GM23338 (cell line): ENCODE data around the gene GPHA2. TPM values are rescaled to one million over a fixed set of nuclear protein-coding genes. Genes with fewer than 3 reads are reported as not detected.

Experiments used
- ATAC-seq: fragments of 200-7000 bp; cut with Tn5 transposase; 3 replicates; pipeline ENCODE4 v1.9.1; 2020
- DNase-seq: peaks from one replicate; pipeline ENCODE4 v3.0.0-alpha.2; 2015; ENCODE audit warnings: low spot score
- H2AFZ ChIP-seq: fragments of 200-600 bp; sonication (generic); 2 replicates; pipeline ENCODE4 v1.8.0; 2016; ENCODE audit warnings: antibody characterized with exemption, mild to moderate bottlenecking, moderate library complexity
- H3F3A ChIP-seq: fragments of 200-600 bp; sonication (generic); replicated peaks from 2 replicates; pipeline ENCODE4 v1.8.0; 2017; ENCODE audit warnings: antibody characterized with exemption, mixed run types, low read depth
- H3K27ac ChIP-seq: fragments of 200-600 bp; sonication (generic); 2 replicates; pipeline ENCODE4 v1.6.1; 2016; ENCODE audit warnings: low read depth
- H3K27me3 ChIP-seq: fragments of 200-600 bp; sonication (generic); 2 replicates; pipeline ENCODE4 v1.8.0; 2016; ENCODE audit warnings: mild to moderate bottlenecking, mixed run types, moderate library complexity; ENCODE audit not compliant: insufficient read depth
- H3K36me3 ChIP-seq: fragments of 200-600 bp; sonication (generic); 2 replicates; pipeline ENCODE4 v1.8.0; 2016; ENCODE audit warnings: mild to moderate bottlenecking; ENCODE audit not compliant: insufficient read depth
- H3K4me1 ChIP-seq: fragments of 200-600 bp; sonication (generic); 2 replicates; pipeline ENCODE4 v1.8.0; 2016; ENCODE audit warnings: mild to moderate bottlenecking, moderate library complexity; ENCODE audit not compliant: insufficient read depth
- H3K4me2 ChIP-seq: fragments of 200-600 bp; sonication (generic); 2 replicates; pipeline ENCODE4 v1.7.1; 2017; ENCODE audit warnings: mixed run types
- H3K4me3 ChIP-seq: fragments of 200-600 bp; sonication (generic); 2 replicates; pipeline ENCODE4 v1.6.1; 2016; ENCODE audit warnings: mixed run types
- H3K79me2 ChIP-seq: fragments of 200-600 bp; sonication (generic); replicated peaks from 2 replicates; pipeline ENCODE4 v1.8.0; 2017; ENCODE audit warnings: mild to moderate bottlenecking; ENCODE audit not compliant: insufficient read depth
- H3K9me2 ChIP-seq: fragments of 200-600 bp; sonication (generic); 2 replicates; pipeline ENCODE4 v1.8.0; 2017; ENCODE audit not compliant: insufficient read depth
- H4K20me1 ChIP-seq: fragments of 200-600 bp; sonication (generic); replicated peaks from 2 replicates; pipeline ENCODE4 v1.8.0; 2017; ENCODE audit warnings: mild to moderate bottlenecking; ENCODE audit not compliant: insufficient read depth
- H3K27ac Mint-ChIP-seq: 2 replicates; pipeline ENCODE4 v1.8.0; 2020; ENCODE audit warnings: inconsistent platforms, mild to moderate bottlenecking, moderate library complexity, mixed read lengths
- H3K27me3 Mint-ChIP-seq: 3 replicates; pipeline ENCODE4 v1.8.0; 2022; ENCODE audit warnings: low read depth, mild to moderate bottlenecking, moderate library complexity, mixed read lengths, inconsistent platforms; ENCODE audit not compliant: insufficient read depth, poor library complexity
- H3K36me3 Mint-ChIP-seq: 3 replicates; pipeline ENCODE4 v1.8.0; 2021; ENCODE audit warnings: low read depth, mild to moderate bottlenecking, inconsistent platforms, moderate library complexity, mixed read lengths
- H3K4me1 Mint-ChIP-seq: 3 replicates; pipeline ENCODE4 v1.8.0; 2020; ENCODE audit warnings: mild to moderate bottlenecking, inconsistent platforms, mixed read lengths
- H3K4me3 Mint-ChIP-seq: 3 replicates; pipeline ENCODE4 v1.8.0; 2021; ENCODE audit warnings: moderate library complexity, mild to moderate bottlenecking, inconsistent platforms, mixed read lengths
- H3K9me3 Mint-ChIP-seq: 3 replicates; pipeline ENCODE4 v1.8.0; 2020; ENCODE audit warnings: moderate library complexity, mild to moderate bottlenecking, inconsistent platforms, mixed read lengths
- CREB1 ChIP-seq: fragments of 250-450 bp; sonication (Bioruptor Pico); IDR thresholded peaks from 2 replicates; pipeline ENCODE4 v1.5.0; 2020; ENCODE audit warnings: low read depth, mild to moderate bottlenecking, moderate library complexity
- CTCF ChIP-seq, 2 experiments: fragments of 200-600 bp in 1 of 2; sonication (generic) in 1 of 2; conservative IDR thresholded peaks; 2 replicates each; pipeline versions ENCODE4 v1.5.1 to v1.6.1; 2016 to 2017; ENCODE audit warnings: antibody characterized with exemption in 2 of 2, low read depth in 2 of 2, mild to moderate bottlenecking in 2 of 2, moderate library complexity in 1 of 2
- EZH2 ChIP-seq: fragments of 200-600 bp; sonication (generic); IDR thresholded peaks from one replicate; pipeline ENCODE4 v1.8.0; 2017; ENCODE audit warnings: antibody characterized with exemption, mild to moderate bottlenecking, low read depth; ENCODE audit not compliant: unreplicated experiment
- EZH2phosphoT487 ChIP-seq: fragments of 200-600 bp; sonication (generic); IDR thresholded peaks from one replicate; pipeline ENCODE4 v1.8.1; 2018; ENCODE audit warnings: antibody characterized with exemption; ENCODE audit not compliant: unreplicated experiment
- JUNB ChIP-seq: IDR thresholded peaks from one replicate; pipeline ENCODE4 v1.6.1; 2016; ENCODE audit warnings: antibody characterized with exemption; ENCODE audit not compliant: unreplicated experiment
- NANOG ChIP-seq: IDR thresholded peaks from 2 replicates; pipeline ENCODE4 v1.6.1; 2016; ENCODE audit warnings: antibody characterized with exemption, borderline replicate concordance
- POLR2AphosphoS5 ChIP-seq: IDR thresholded peaks from 2 replicates; pipeline ENCODE4 v1.6.1; 2016; ENCODE audit warnings: antibody characterized with exemption, low read depth
- STAT1 ChIP-seq: IDR thresholded peaks from one replicate; pipeline ENCODE4 v1.6.1; 2016; ENCODE audit warnings: antibody characterized with exemption; ENCODE audit not compliant: unreplicated experiment
- ZNF114 ChIP-seq: fragments of 250-450 bp; sonication (Bioruptor Pico); IDR thresholded peaks from 2 replicates; pipeline ENCODE4 v1.5.0; 2020; ENCODE audit warnings: mild to moderate bottlenecking, moderate library complexity
- ZNF331 ChIP-seq: fragments of 250-450 bp; sonication (Bioruptor Pico); IDR thresholded peaks from 2 replicates; pipeline ENCODE4 v1.5.0; 2020; ENCODE audit warnings: low read depth, mild to moderate bottlenecking, moderate library complexity
- ZNF462 ChIP-seq: fragments of 250-450 bp; sonication (Bioruptor Pico); IDR thresholded peaks from 2 replicates; pipeline ENCODE4 v1.5.0; 2020; ENCODE audit warnings: mild to moderate bottlenecking, moderate library complexity
- polyA plus RNA-seq: library from polyadenylated mRNA; unstranded; fragments of >200 nt; fragmentation: Nextera tagmentation; extraction: Ambion mirVana; gene quantifications from 2 replicates; pipeline ENCODE4 v1.2.1, GENCODE V29; 2016
- total RNA-seq: library from RNA; depleted of rRNA; stranded (reverse); fragments of >200 nt; shearing (Covaris generic); gene quantifications from 2 replicates; pipeline ENCODE4 v1.2.3, GENCODE V29; 2014
- TF ChIP-seq, protein P1 (sequence below): IDR thresholded peaks from 2 replicates; pipeline ENCODE4 v1.6.1; 2016; ENCODE audit warnings: antibody characterized with exemption
- TF ChIP-seq, protein P2 (sequence below): IDR thresholded peaks from one replicate; pipeline ENCODE4 v1.6.1; 2018; ENCODE audit warnings: antibody characterized with exemption; ENCODE audit not compliant: unreplicated experiment

The GPHA2 gene
- total and polyA plus RNA-seq, 2 experiments from 2014 or later, result 0.83 to 1.8 TPM

DNA sequence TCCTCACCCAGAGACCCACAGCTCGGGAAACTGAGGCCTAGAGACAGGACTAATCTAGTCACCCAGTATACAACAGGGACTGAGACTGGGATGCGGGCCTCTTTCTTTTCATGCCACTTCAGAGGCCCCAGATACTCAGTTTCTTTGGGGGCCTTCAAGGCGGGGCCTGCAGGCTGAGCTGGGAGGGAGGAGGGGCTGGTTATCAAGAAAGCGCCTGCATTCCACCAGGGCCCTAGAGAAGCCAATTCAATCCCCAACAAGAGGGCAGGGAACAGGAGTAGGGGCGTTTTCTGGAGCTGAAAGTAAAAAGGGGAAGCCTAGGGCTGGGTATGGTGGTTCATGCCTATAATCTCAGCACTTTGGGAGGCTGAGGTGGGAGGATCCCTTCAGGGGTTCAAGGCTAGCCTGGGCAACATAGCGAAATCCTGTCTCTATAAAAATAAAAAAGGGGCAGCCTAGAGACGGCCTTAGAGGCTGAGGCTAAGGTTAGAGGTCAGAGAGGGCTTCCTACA, 20.3 kb downstream of the GPHA2 start:
- Histone ChIP-seq H3K36me3 (no peaks in the 10 kb centered on the region), H3F3A (no peaks in the 10 kb centered on the region), H3K27ac (no peak overlapping the region), H4K20me1 (no peaks in the 10 kb centered on the region), H3K4me1 (peaks cover 8% of the 10 kb centered on the region), H3K4me2 (peak overlapping the region; percentile 84; the same call in 1 of the 2 replicates), H3K79me2 (no peaks in the 10 kb centered on the region; the same call in 1 of the 2 replicates), H3K4me3 (peak overlapping the region; percentile 70; the same call in 1 of the 2 replicates), H3K9me2 (no peaks in the 10 kb centered on the region), H2AFZ (no peak overlapping the region), H3K27me3 (no peaks in the 10 kb centered on the region)
- Mint-ChIP-seq H3K27me3 (peaks cover 7% of the 10 kb centered on the region), H3K9me3 (no peaks in the 10 kb centered on the region), H3K36me3 (peaks cover 6% of the 10 kb centered on the region), H3K4me3 (peak overlapping the region; percentile 91), H3K27ac (no peak overlapping the region), H3K4me1 (peaks cover 17% of the 10 kb centered on the region)
- TF ChIP-seq JUNB, result no peak
- TF ChIP-seq, protein P1, sequence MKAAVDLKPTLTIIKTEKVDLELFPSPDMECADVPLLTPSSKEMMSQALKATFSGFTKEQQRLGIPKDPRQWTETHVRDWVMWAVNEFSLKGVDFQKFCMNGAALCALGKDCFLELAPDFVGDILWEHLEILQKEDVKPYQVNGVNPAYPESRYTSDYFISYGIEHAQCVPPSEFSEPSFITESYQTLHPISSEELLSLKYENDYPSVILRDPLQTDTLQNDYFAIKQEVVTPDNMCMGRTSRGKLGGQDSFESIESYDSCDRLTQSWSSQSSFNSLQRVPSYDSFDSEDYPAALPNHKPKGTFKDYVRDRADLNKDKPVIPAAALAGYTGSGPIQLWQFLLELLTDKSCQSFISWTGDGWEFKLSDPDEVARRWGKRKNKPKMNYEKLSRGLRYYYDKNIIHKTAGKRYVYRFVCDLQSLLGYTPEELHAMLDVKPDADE, result no peak
- no peak for TF ChIP-seq ZNF331 (CRISPR knock-in tag)
- TF ChIP-seq, protein P2, sequence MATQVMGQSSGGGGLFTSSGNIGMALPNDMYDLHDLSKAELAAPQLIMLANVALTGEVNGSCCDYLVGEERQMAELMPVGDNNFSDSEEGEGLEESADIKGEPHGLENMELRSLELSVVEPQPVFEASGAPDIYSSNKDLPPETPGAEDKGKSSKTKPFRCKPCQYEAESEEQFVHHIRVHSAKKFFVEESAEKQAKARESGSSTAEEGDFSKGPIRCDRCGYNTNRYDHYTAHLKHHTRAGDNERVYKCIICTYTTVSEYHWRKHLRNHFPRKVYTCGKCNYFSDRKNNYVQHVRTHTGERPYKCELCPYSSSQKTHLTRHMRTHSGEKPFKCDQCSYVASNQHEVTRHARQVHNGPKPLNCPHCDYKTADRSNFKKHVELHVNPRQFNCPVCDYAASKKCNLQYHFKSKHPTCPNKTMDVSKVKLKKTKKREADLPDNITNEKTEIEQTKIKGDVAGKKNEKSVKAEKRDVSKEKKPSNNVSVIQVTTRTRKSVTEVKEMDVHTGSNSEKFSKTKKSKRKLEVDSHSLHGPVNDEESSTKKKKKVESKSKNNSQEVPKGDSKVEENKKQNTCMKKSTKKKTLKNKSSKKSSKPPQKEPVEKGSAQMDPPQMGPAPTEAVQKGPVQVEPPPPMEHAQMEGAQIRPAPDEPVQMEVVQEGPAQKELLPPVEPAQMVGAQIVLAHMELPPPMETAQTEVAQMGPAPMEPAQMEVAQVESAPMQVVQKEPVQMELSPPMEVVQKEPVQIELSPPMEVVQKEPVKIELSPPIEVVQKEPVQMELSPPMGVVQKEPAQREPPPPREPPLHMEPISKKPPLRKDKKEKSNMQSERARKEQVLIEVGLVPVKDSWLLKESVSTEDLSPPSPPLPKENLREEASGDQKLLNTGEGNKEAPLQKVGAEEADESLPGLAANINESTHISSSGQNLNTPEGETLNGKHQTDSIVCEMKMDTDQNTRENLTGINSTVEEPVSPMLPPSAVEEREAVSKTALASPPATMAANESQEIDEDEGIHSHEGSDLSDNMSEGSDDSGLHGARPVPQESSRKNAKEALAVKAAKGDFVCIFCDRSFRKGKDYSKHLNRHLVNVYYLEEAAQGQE, result no peak
- TF ChIP-seq EZH2, result no peak
- no peak for TF ChIP-seq STAT1
- TF ChIP-seq NANOG, result no peak
- TF ChIP-seq POLR2AphosphoS5, result no peak
- TF ChIP-seq CREB1 (CRISPR knock-in tag), result no peak
- no peak for TF ChIP-seq ZNF462 (CRISPR knock-in tag)
- no peak for TF ChIP-seq ZNF114
- TF ChIP-seq EZH2phosphoT487, result no peak
- TF ChIP-seq CTCF (conservative IDR thresholded peaks at IDR 0.05; ENCODE audit: low read depth in 2 of 2), result no peak
- no peak for DNase-seq
- no peak for ATAC-seq
